HepG2 (cell line): ENCODE results near the gene LRRFIP2. TPM values are rescaled to one million over a fixed set of nuclear protein-coding genes. Genes with fewer than 3 reads are reported as not detected.

Experiments
- HNF4G ChIP-seq, 2 experiments: sonication (generic) in 1 of 2; formaldehyde crosslinking in 1 of 2; IDR thresholded peaks; 2 replicates each; pipeline versions ENCODE4 v1.4.0 to v1.6.1; 2011 to 2020; ENCODE audit warnings: borderline replicate concordance in 2 of 2, low read depth in 2 of 2, mild to moderate bottlenecking in 2 of 2, low read length in 1 of 2, missing genetic modification reagents in 1 of 2, moderate library complexity in 1 of 2
- NFYC ChIP-seq: IDR thresholded peaks from 2 replicates; pipeline ENCODE4 v1.6.1; 2016; ENCODE audit warnings: missing genetic modification reagents, missing compliant biosample characterization
- PAXIP1 ChIP-seq: sonication (generic); formaldehyde crosslinking; conservative IDR thresholded peaks from 2 replicates; pipeline ENCODE4 v1.4.0; 2020; ENCODE audit warnings: mild to moderate bottlenecking, missing genetic modification reagents, moderate library complexity
- POGZ ChIP-seq: sonication (generic); formaldehyde crosslinking; IDR thresholded peaks from 2 replicates; pipeline ENCODE4 v1.4.0; 2020; ENCODE audit warnings: mild to moderate bottlenecking, missing genetic modification reagents
- PRDM10 ChIP-seq: sonication (generic); formaldehyde crosslinking; IDR thresholded peaks from 2 replicates; pipeline ENCODE4 v1.4.0; 2020; ENCODE audit warnings: low read depth, missing genetic modification reagents
- PRMT3 ChIP-seq: sonication (generic); formaldehyde crosslinking; IDR thresholded peaks from 2 replicates; pipeline ENCODE4 v1.8.1; 2022; ENCODE audit warnings: low read depth, mild to moderate bottlenecking, moderate library complexity, missing genetic modification reagents, borderline replicate concordance
- ZMYM4 ChIP-seq: sonication (generic); formaldehyde crosslinking; IDR thresholded peaks from 2 replicates; pipeline ENCODE4 v1.8.1; 2023; ENCODE audit warnings: mild to moderate bottlenecking, missing genetic modification reagents
- ZNF850 ChIP-seq: sonication (generic); formaldehyde crosslinking; conservative IDR thresholded peaks from 2 replicates; pipeline ENCODE4 v1.9.0; 2021; ENCODE audit warnings: mild to moderate bottlenecking, missing genetic modification reagents
- polyA plus RNA-seq, 8 experiments: library from polyadenylated mRNA; depleted of rRNA in 3 of 8; stranded (reverse) in 7 of 8; unstranded in 1 of 8; fragments of >200 nt; fragmentation: Illumina TruSeq in 4 of 8; extraction: Trizol in 4 of 8; gene quantifications; 2 replicates each; pipeline versions ENCODE4 v1.2.1 to v1.2.3, GENCODE V29; 2011 to 2016; ENCODE audit warnings: low read depth in 4 of 8, missing spikeins in 1 of 8, mixed read lengths in 1 of 8; ENCODE audit not compliant: insufficient read depth in 1 of 8
- total RNA-seq, 5 experiments: library from RNA; depleted of rRNA; stranded (reverse); fragments of >200 nt; fragmentation: Illumina TruSeq; extraction: Trizol; gene quantifications; 2 replicates each; pipeline ENCODE4 v1.2.3, GENCODE V29; 2016; ENCODE audit warnings: low read depth in 1 of 5

LRRFIP2 gene
- total and polyA plus RNA-seq, 2 of the 13 experiments (the other 11 are each of a cell fraction or from before 2014, with no cell fraction given), result 13.5 to 32.2 TPM

- TF ChIP-seq HNF4G (IDR thresholded peaks at IDR 0.05; ENCODE audit: borderline replicate concordance, low read depth, low read length) (0 out of 2 replicates have a peak, but pooled peaks have one; percentile 26), HNF4G (CRISPR knock-in tag; IDR thresholded peaks at IDR 0.05; ENCODE audit: borderline replicate concordance, low read depth) (no peak), PRDM10 (CRISPR knock-in tag) (no peak), POGZ (peak; percentile 53), NFYC (CRISPR knock-in tag) (0 out of 2 replicates have a peak, but pooled peaks have one; percentile 28), PAXIP1 (CRISPR knock-in tag) (peak; percentile 24; the same call in 1 of the 2 replicates), ZMYM4 (CRISPR knock-in tag) (peak; percentile 33; the same call in 1 of the 2 replicates), PRMT3 (CRISPR knock-in tag) (no peak), ZNF850 (CRISPR knock-in tag) (no peak)
Observed at GRCh38 chr3:37139567-37140052, 34.8 kb downstream of the LRRFIP2 start (continued).
